AG04449 (cell line): ENCODE measurements around the gene PLA2G2E.

Experiments used
- CTCF ChIA-PET: fragments of 350-600 bp; formaldehyde crosslinking; extraction: SDS; loops from one replicate; lab custom pipeline; 2021; ENCODE audit warnings: antibody characterized with exemption; lab: Yijun Ruan, JAX
- POLR2A ChIA-PET: fragments of 400-600, 350-600 bp; formaldehyde crosslinking; extraction: SDS; loops from one replicate; lab custom pipeline; 2020; ENCODE audit warnings: antibody characterized with exemption, inconsistent platforms; lab: Yijun Ruan, JAX
- DNase-seq: peaks from one replicate; pipeline ENCODE4 v3.0.0-alpha.2; 2010; ENCODE audit warnings: low read depth, low spot score
- H3K4me3 ChIP-seq: 2 replicates; pipeline ENCODE4 v1.5.1; 2011; ENCODE audit warnings: low read depth, mild to moderate bottlenecking, control low read depth, low read length
- TF ChIP-seq, protein P1 (sequence below): IDR thresholded peaks from one replicate; pipeline ENCODE4 v1.5.1; 2011; ENCODE audit warnings: mild to moderate bottlenecking, moderate library complexity, low read length, control low read depth, inconsistent platforms; ENCODE audit not compliant: insufficient read depth; ENCODE audit errors: missing control alignments

The PLA2G2E gene

DNA sequence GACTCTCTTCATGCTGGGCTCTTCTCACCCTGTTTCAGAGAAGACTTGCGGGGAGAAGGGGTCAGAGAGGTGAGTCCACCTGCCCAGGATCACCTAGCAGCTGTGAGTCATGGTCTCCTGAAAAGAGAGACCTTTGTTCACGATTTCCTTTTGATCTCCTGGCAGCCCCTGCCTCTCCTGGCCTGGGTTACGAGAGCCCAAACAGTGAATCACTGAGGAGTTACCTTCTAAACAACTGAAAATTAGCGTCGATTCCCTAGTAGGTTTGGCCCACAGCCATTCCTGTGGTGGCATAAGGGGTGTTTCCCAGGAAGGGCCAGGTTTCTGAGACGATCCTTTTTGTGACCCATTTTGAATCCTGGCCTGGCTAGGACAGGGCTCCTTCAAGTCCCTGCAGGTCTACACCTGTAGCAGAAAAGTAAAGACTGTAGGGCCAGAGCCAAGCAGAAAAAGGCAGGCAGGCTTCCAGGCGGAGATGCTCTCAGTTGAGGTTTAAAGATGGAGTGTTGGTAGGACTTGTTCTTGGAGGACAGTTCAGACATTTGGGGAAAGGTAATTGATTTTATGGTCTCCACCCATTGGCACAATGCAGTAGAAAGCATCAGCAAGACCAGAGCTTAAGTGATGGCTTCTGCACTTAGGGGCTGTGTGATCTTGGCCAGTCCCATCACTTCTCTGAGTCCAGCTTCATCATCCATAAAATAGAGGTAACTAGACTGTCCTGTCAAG lies 2.1 kb upstream of the PLA2G2E start:
- no peak overlapping the region for H3K4me3 ChIP-seq
- TF ChIP-seq, protein P1, sequence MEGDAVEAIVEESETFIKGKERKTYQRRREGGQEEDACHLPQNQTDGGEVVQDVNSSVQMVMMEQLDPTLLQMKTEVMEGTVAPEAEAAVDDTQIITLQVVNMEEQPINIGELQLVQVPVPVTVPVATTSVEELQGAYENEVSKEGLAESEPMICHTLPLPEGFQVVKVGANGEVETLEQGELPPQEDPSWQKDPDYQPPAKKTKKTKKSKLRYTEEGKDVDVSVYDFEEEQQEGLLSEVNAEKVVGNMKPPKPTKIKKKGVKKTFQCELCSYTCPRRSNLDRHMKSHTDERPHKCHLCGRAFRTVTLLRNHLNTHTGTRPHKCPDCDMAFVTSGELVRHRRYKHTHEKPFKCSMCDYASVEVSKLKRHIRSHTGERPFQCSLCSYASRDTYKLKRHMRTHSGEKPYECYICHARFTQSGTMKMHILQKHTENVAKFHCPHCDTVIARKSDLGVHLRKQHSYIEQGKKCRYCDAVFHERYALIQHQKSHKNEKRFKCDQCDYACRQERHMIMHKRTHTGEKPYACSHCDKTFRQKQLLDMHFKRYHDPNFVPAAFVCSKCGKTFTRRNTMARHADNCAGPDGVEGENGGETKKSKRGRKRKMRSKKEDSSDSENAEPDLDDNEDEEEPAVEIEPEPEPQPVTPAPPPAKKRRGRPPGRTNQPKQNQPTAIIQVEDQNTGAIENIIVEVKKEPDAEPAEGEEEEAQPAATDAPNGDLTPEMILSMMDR, result no peak
- no peak for DNase-seq
- ChIA-PET POLR2A (no interaction called here), CTCF (interaction anchor here (1.0 kb wide), 2 partner anchors 8 to 11 kb away, joined by 3 to 6 read pairs; no protein-coding TSS in a partner anchor)

DNA sequence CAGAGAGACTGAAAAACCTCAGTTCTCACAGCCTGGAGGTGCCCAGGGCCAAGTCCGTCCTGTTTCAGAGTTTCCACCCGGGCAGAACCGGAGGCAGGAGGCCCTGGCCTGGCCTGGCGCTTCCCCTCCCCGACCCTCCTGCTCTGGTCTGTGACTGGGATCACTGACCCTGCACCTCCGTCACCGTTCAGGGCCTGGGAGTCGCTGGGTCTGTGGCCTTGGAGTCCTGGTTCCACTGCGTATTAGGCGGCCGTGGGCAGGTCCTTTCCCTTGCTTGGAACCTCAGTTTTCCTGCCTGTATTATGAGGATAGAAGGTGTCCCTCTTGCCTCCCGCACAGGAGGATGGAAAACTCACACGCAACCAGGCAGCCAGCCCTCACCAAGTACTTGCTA lies 533 bp upstream of the PLA2G2E start:
- ChIA-PET CTCF (no interaction called here), POLR2A (no interaction called here)
- DNase-seq, result no peak
- H3K4me3 ChIP-seq, result no peak overlapping the region
- TF ChIP-seq, protein P1, result no peak

DNA sequence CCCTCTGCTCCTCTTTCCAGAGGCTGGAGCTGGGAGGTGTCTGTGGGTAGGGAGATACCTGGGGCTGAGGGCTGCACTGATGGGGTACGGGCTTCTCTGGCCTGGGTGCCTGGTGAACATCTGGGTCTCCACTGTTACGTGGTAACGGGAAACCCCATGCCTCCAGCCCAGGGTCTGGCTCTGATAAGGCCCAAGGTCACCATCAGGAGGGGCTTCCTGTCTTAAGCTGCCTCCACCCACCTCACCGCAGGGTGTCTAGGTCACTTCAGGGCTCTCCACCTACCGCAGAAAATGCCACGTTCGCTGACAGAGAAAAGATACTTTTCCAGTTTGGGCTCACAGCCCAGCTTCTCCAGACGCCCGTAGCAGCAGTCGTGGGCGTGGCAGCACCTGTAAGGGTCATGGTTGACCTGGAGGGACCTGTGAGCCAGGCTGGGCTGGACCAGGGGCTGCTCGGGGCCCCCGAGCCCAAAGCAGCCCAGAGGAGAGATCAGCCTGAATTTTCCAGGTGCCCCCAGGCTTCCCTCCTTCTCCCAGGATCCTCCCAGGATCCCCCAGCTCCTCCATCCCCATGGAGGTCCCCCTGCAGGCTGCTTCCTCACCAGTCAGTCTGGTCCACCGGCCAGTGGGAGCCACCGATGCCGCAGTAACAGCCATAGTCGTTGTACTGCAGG lies 1.3 kb downstream of the PLA2G2E start:
- TF ChIP-seq, protein P1, result no peak
- ChIA-PET POLR2A (no interaction called here), CTCF (interaction anchor here (1.1 to 7.0 kb wide), 7 partner anchors 8 to 572 kb away, joined by 3 to 137 read pairs (median 4); no protein-coding TSS in a partner anchor)
- H3K4me3 ChIP-seq, result no peak overlapping the region
- DNase-seq, result no peak

DNA sequence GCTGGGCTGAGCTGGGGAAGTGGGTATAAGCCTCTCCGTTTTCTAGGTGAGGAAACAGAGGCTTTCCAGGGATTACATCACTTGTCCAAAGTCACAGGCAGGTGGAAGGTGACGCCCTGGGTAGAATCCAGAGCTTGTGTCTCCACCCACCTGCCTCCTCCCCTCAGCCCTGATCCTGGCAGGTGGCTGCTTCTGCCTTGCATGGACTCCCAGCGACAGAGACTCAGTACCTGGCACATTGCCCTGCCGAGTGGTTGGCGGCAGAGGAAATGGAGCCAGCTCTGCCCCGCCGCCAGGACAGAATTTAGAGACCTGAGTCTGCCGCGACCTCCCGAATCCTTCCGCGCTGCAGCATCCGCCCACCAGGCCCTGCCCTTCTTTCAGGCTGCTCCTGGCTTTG lies 2.1 kb downstream of the PLA2G2E start:
- CTCF ChIA-PET, result interaction anchor here (1.0 to 7.0 kb wide), 9 partner anchors 9 to 573 kb away, joined by 3 to 137 read pairs (median 4); no protein-coding TSS in a partner anchor
- no peak for DNase-seq
- H3K4me3 ChIP-seq, result no peak overlapping the region
- TF ChIP-seq, protein P1, result no peak
- POLR2A ChIA-PET, result no interaction called here

DNA sequence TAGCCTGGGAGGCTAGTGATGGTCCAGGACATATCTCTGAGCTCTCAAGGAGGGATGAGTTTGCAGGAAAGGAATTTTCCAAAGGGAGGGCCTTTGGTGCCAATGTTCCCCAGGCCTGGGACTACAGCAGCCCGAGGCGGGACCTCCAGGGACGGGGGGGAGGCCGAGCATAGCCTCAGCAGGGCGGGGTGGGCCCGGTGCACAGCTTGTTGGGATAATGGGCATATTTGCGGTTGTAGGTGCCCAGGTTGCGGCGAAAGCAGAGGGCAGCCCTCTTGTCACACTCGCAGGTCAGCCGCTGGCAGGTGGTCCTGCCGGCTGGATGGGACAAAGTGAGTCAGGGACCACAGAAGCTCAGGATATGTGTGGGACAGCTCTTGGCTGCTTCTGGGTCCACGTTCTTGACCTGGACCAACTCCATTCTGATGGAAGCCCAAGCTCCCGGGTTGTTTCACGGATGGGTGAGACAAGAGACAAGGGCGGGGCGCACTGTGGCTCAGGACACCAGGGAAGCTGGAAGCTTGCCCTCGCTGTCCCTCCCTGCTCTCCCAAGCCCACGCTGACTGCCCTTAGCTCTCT lies 3.2 kb downstream of the PLA2G2E start:
- ChIA-PET POLR2A (no interaction called here), CTCF (interaction anchor here (0.6 to 7.0 kb wide), 8 partner anchors 11 to 719 kb away, joined by 3 to 137 read pairs (median 20); no protein-coding TSS in a partner anchor)
- no peak for DNase-seq
- H3K4me3 ChIP-seq, result no peak overlapping the region
- TF ChIP-seq, protein P1, result no peak

DNA sequence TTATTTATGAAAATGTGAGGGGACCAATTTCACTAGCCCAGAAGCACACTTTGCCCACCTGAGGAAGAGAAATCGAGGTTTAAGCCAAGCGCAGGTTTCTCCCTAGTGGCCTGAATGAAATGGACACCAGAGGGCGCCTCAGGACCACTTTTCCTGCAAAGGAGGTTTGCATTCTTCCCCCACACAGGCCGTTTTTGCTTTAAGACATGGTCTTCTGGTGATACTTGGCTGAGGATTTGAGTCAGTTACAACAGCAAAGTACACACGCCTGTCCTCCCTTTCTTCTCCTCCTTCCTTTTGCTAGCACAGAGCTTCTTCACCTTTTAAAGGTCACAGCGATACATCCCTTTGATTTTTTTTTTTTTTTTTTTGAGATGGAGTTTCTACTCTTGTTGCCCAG lies 5.4 kb downstream of the PLA2G2E start:
- CTCF ChIA-PET, result interaction anchor here (0.6 to 7.0 kb wide), 44 partner anchors 8 to 1451 kb away, joined by 3 to 137 read pairs (median 4); partner anchors contain the start of genes CAMK2N1 and OTUD3
- no peak overlapping the region for H3K4me3 ChIP-seq
- peak; percentile 49 for DNase-seq
- POLR2A ChIA-PET, result no interaction called here
- TF ChIP-seq, protein P1, result peak; percentile 86
